ENCODE measurements around the gene HORMAD2.

DNA sequence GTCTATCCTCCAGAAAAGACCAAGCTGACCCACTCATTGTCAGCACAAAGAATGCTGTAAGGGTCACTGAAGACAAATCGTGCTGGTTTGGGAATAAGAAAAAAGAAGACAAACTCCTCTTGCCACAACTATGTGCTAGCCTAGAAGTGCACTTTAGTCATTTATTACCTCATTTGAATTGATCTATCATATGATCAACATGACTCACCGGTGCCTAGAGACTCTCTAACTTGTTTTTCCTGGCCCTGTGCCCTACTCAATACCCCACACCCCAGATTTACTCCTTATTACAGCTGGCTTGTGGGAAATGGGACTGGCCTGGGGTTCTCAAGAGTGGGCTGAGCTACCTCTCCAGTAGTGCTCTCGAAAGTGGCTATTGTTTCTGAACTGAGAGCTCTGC is 35.9 kb upstream of the HORMAD2 start:
- TF ChIP-seq, protein P1, sequence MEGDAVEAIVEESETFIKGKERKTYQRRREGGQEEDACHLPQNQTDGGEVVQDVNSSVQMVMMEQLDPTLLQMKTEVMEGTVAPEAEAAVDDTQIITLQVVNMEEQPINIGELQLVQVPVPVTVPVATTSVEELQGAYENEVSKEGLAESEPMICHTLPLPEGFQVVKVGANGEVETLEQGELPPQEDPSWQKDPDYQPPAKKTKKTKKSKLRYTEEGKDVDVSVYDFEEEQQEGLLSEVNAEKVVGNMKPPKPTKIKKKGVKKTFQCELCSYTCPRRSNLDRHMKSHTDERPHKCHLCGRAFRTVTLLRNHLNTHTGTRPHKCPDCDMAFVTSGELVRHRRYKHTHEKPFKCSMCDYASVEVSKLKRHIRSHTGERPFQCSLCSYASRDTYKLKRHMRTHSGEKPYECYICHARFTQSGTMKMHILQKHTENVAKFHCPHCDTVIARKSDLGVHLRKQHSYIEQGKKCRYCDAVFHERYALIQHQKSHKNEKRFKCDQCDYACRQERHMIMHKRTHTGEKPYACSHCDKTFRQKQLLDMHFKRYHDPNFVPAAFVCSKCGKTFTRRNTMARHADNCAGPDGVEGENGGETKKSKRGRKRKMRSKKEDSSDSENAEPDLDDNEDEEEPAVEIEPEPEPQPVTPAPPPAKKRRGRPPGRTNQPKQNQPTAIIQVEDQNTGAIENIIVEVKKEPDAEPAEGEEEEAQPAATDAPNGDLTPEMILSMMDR (IDR thresholded peaks at IDR 0.05): no peak
- TF ChIP-seq ZNF138 (CRISPR knock-in tag; conservative IDR thresholded peaks at IDR 0.05) (no peak), NR2C2 (CRISPR knock-in tag; IDR thresholded peaks at IDR 0.05) (no peak), FOXP1 (CRISPR knock-in tag; IDR thresholded peaks at IDR 0.05; ENCODE audit: borderline replicate concordance) (no peak), TEAD1 (CRISPR knock-in tag; IDR thresholded peaks at IDR 0.05) (no peak)
